Measurements from ENCODE around the gene LRRK1.

The LRRK1 gene

DNA sequence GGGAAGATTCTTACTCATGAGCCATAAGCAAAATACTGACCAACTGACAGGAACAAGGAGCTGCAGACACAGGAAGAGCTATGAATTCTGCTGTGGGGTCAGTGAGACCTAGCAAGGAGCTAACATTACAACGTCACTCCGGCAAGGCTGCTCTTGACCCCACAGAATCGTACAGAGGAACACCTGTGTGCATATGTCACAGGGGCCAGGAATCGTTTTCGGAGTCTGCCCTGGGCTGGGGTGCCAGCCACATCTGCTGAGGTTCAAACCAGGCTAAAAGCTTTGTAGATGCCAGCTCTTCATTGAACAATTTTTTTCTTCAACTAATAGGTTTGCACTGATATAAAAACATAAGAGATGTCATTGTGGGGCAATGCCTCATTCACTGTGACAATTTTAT lies 82.6 kb downstream of the LRRK1 start:
- no peak overlapping the region for H3K27ac ChIP-seq (ENCODE audit: low read depth, low read length)
- H3K4me1 ChIP-seq (ENCODE audit: control insufficient read depth in 1 of 2, insufficient read depth in 2 of 2, low read length in 2 of 2): peaks cover 0 to 2% of the 10 kb centered on the region in 2 donors
- H3K9me3 ChIP-seq (ENCODE audit: control insufficient read depth in 1 of 2, low read length in 2 of 2): peaks cover 0 to 6% of the 10 kb centered on the region in 2 donors
- H3K36me3 ChIP-seq (ENCODE audit: control insufficient read depth in 1 of 2, insufficient read depth in 2 of 2, low read length in 2 of 2): peaks cover 0 to 9% of the 10 kb centered on the region in 2 donors
- H3K27me3 ChIP-seq (ENCODE audit: control insufficient read depth in 1 of 2, insufficient read depth in 2 of 2, low read length in 2 of 2): no peaks in the 10 kb centered on the region
- no peak overlapping the region for H3K4me3 ChIP-seq (ENCODE audit: low read depth in 1 of 2, low read length in 2 of 2)
- no peak overlapping the region for H3K9ac ChIP-seq (ENCODE audit: low read depth in 1 of 2, low read length in 2 of 2)

DNA sequence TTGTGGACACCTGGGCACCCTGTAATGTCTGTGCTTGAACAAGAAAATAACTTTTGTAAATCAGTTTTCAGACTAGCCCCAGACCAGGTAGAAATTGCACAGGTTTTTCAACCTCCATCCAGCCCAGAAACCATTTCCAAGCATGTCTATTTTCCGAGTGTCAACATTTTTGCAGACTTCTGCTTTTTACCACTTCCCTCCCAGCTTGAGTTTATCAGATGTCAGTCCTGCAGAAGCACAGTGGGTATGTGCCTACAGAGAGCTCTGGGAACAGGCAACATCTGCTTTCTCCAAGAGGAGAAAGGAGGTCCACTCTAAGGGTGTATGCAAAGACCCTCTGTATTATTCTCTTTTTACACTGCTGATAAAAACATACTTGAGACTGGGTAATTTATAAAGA lies 83.9 kb downstream of the LRRK1 start:
- Histone ChIP-seq H3K27ac (ENCODE audit: low read depth, low read length) (no peak overlapping the region), H3K9ac (ENCODE audit: low read depth in 1 of 2, low read length in 2 of 2) (no peak overlapping the region), H3K27me3 (ENCODE audit: control insufficient read depth in 1 of 2, insufficient read depth in 2 of 2, low read length in 2 of 2) (no peaks in the 10 kb centered on the region), H3K4me3 (ENCODE audit: low read depth in 1 of 2, low read length in 2 of 2) (no peak overlapping the region), H3K36me3 (ENCODE audit: control insufficient read depth in 1 of 2, insufficient read depth in 2 of 2, low read length in 2 of 2) (peaks cover 0 to 9% of the 10 kb centered on the region in 2 donors), H3K9me3 (ENCODE audit: control insufficient read depth in 1 of 2, low read length in 2 of 2) (peaks cover 0 to 6% of the 10 kb centered on the region in 2 donors), H3K4me1 (ENCODE audit: control insufficient read depth in 1 of 2, insufficient read depth in 2 of 2, low read length in 2 of 2) (peaks cover 8% of the 10 kb centered on the region in 2 donors)

DNA sequence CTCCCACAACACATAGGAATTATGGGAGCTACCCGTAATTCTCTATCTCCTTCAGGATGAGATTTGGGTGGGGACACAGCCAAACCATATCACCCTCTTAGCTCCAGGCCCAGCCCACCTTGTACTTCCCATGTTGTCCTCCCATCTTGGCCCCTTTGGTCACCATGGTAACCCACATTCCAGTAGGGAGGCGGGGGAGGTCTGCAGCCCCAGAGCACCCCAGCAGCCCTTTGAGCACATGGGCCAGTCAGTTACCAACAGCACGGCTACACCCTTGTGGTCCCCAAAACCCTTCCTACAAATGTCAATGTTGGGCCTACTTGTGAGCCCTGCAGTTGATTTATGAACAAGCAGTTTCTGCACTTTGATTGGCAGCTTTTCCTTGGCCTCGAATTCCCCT lies 84.5 kb downstream of the LRRK1 start:
- peaks cover 0 to 9% of the 10 kb centered on the region in 2 donors for H3K36me3 ChIP-seq (ENCODE audit: control insufficient read depth in 1 of 2, insufficient read depth in 2 of 2, low read length in 2 of 2)
- H3K4me3 ChIP-seq (ENCODE audit: low read depth in 1 of 2, low read length in 2 of 2): no peak overlapping the region
- H3K27ac ChIP-seq (ENCODE audit: low read depth, low read length): no peak overlapping the region
- no peaks in the 10 kb centered on the region for H3K27me3 ChIP-seq (ENCODE audit: control insufficient read depth in 1 of 2, insufficient read depth in 2 of 2, low read length in 2 of 2)
- H3K9me3 ChIP-seq (ENCODE audit: control insufficient read depth in 1 of 2, low read length in 2 of 2): peaks cover 0 to 6% of the 10 kb centered on the region in 2 donors
- H3K4me1 ChIP-seq (ENCODE audit: control insufficient read depth in 1 of 2, insufficient read depth in 2 of 2, low read length in 2 of 2): peaks cover 8 to 12% of the 10 kb centered on the region in 2 donors
- no peak overlapping the region for H3K9ac ChIP-seq (ENCODE audit: low read depth in 1 of 2, low read length in 2 of 2)

DNA sequence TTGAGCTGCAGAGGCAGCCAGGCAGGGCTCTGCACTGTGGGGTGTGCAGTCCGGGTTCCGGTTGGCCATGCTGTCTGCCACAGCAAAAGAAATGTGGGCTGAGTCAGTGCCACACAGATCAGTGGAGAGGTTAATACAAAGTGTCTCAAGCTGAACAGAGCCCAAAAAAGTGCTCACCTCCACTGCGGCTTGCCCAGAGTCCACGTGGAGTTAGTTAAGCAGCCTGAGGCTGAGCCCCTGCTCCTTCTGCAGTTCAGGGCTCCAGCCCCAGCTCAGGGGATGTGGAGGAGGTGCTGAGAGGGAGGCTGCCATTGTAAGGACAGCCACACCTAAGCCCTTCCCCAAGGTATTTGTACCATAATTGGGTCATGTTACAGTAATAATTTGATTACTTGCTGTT lies 85.3 kb downstream of the LRRK1 start:
- no peak overlapping the region for H3K27ac ChIP-seq (ENCODE audit: low read depth, low read length)
- H3K4me3 ChIP-seq (ENCODE audit: low read depth in 1 of 2, low read length in 2 of 2): no peak overlapping the region
- peaks cover 8 to 18% of the 10 kb centered on the region in 2 donors for H3K4me1 ChIP-seq (ENCODE audit: control insufficient read depth in 1 of 2, insufficient read depth in 2 of 2, low read length in 2 of 2)
- peaks cover 0 to 6% of the 10 kb centered on the region in 2 donors for H3K9me3 ChIP-seq (ENCODE audit: control insufficient read depth in 1 of 2, low read length in 2 of 2)
- H3K9ac ChIP-seq (ENCODE audit: low read depth in 1 of 2, low read length in 2 of 2): no peak overlapping the region
- H3K36me3 ChIP-seq (ENCODE audit: control insufficient read depth in 1 of 2, insufficient read depth in 2 of 2, low read length in 2 of 2): peaks cover 2 to 9% of the 10 kb centered on the region in 2 donors
- no peaks in the 10 kb centered on the region for H3K27me3 ChIP-seq (ENCODE audit: control insufficient read depth in 1 of 2, insufficient read depth in 2 of 2, low read length in 2 of 2)

DNA sequence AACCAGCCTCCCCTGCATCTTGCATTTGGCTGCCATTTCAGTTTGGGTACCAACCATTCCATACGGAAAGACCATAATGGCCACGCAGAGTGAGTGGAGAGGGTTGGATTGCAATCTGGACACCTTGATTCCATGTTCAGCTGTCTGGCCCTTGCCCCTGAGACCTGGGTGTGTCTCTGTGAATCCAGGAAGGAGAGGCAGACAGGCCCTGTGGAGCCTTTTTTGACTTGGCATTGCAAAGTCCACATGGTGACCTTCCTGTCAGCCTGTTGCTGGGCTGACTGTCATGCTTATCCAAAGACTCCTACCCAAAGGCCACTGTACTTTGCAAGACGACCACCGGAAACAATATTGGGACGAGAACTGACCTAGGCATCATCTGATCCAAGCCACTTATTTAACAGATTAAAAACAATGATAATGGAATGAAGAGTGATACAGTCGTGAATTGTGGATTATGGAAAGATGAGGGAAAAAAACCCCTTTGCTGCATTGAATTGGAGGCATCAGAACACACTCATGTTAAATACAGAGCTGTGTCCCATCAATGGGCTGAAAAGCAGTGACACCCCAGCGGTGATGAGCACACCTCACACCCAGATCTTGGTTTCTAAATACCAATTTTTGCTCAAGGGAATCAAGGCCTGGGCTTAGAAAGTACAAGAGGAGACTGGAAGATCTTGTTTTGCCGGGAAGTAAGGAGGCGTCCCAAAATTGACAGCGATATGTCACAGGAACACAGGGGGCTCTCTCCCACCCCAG lies 86.0 kb downstream of the LRRK1 start:
- Histone ChIP-seq H3K36me3 (ENCODE audit: control insufficient read depth in 1 of 2, insufficient read depth in 2 of 2, low read length in 2 of 2) (peaks cover 2 to 9% of the 10 kb centered on the region in 2 donors), H3K27me3 (ENCODE audit: control insufficient read depth in 1 of 2, insufficient read depth in 2 of 2, low read length in 2 of 2) (no peaks in the 10 kb centered on the region), H3K4me3 (ENCODE audit: low read depth in 1 of 2, low read length in 2 of 2) (no peak overlapping the region), H3K27ac (ENCODE audit: low read depth, low read length) (no peak overlapping the region), H3K9ac (ENCODE audit: low read depth in 1 of 2, low read length in 2 of 2) (no peak overlapping the region), H3K9me3 (ENCODE audit: control insufficient read depth in 1 of 2, low read length in 2 of 2) (peaks cover 0 to 6% of the 10 kb centered on the region in 2 donors), H3K4me1 (ENCODE audit: control insufficient read depth in 1 of 2, insufficient read depth in 2 of 2, low read length in 2 of 2) (peaks cover 8 to 18% of the 10 kb centered on the region in 2 donors)

DNA sequence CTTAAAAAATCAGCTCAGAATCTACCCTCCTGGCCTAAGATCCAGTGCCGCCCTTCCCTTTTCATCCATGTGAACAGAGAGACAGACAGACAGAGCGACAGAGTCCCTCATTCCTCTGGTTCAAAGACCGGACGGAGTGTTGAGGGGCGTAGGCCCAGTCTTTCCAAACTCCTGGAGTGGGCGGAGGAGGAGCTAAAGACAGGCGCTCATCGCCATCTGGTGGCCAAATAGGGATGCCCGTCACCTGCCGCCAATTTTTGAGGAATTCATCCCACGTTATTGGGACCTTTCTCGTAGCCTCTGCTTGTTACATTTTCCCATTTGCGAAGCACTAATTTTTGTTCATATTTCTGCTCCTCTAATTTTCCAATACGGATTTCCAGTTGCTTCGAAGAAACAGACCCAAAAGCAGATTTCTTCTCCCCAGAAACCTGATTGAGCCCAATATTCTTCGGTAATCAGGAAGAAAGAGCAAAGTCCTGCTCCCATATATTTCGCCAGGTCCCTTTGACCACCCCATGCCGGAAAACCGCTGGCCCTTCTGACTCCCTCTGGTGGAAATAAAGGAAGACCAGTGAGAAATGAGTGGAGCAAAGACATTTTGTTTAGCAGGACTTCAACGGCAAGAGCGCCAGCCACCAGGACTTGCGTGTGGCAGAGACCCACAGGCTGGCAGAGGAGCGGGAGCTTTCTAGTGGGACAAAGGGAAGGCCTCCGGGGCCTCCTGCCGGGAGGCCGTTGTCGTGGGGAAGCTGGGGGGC lies 88.0 kb downstream of the LRRK1 start:
- Histone ChIP-seq H3K9me3 (ENCODE audit: control insufficient read depth in 1 of 2, low read length in 2 of 2) (peaks cover 0 to 6% of the 10 kb centered on the region in 2 donors), H3K4me3 (ENCODE audit: low read depth in 1 of 2, low read length in 2 of 2) (peak overlapping the region; percentile 62 to 79), H3K4me1 (ENCODE audit: control insufficient read depth in 1 of 2, insufficient read depth in 2 of 2, low read length in 2 of 2) (peaks cover 8 to 18% of the 10 kb centered on the region in 2 donors), H3K36me3 (ENCODE audit: control insufficient read depth in 1 of 2, insufficient read depth in 2 of 2, low read length in 2 of 2) (peaks cover 4 to 12% of the 10 kb centered on the region in 2 donors), H3K27ac (ENCODE audit: low read depth, low read length) (no peak overlapping the region), H3K9ac (ENCODE audit: low read depth in 1 of 2, low read length in 2 of 2) (no peak overlapping the region), H3K27me3 (ENCODE audit: control insufficient read depth in 1 of 2, insufficient read depth in 2 of 2, low read length in 2 of 2) (no peaks in the 10 kb centered on the region)

DNA sequence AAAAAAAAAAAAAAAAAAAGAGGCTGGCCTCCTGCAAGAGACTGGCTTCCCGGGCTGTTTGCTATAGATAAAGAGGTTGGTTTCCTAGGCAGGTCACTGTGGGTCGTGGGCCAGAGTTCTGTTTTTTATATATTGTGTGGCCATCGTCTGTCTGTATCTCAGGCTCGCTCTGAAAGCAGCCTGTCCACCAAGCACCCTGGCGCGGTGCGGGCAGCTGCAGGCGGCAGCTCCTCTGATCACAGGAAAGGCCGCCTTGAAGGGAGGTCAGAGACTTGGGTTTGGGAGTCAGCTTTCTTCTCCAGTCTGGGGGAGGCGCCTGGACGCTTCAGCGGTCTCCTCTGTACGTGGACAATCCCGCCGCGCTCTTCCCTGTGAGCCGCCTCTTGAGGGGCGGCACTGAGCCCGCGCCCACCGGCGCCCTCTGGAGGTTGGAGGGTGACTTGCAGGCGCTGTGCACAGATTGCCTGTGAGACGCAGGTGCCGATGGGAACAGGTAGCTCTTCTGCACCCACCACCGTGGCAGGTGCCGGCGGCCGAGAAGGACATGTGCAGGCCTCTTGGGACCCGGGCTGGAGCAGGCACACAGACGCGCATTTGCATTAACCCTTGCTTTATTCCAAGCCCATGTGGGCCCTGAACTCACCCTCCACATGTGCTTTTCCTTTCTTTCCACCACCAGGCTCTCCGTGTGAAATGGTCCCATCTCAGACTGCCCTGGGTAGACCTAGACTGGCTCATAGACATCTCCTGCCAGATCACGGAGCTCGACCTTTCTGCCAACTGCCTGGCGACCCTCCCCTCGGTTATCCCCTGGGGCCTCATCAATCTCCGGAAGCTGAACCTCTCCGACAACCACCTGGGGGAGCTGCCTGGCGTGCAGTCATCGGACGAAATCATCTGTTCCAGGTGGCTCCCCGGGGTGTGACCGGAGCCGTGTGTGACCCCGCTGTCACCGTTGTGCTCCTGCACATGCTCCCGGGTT lies 89.3 kb downstream of the LRRK1 start:
- peak overlapping the region in 1 of 2 donors; percentile 85 for H3K9ac ChIP-seq (ENCODE audit: low read depth in 1 of 2, low read length in 2 of 2)
- H3K9me3 ChIP-seq (ENCODE audit: control insufficient read depth in 1 of 2, low read length in 2 of 2): peaks cover 0 to 6% of the 10 kb centered on the region in 2 donors
- H3K4me1 ChIP-seq (ENCODE audit: control insufficient read depth in 1 of 2, insufficient read depth in 2 of 2, low read length in 2 of 2): peaks cover 8 to 18% of the 10 kb centered on the region in 2 donors
- peak overlapping the region; percentile 60 to 79 for H3K4me3 ChIP-seq (ENCODE audit: low read depth in 1 of 2, low read length in 2 of 2)
- peaks cover 4 to 20% of the 10 kb centered on the region in 2 donors for H3K36me3 ChIP-seq (ENCODE audit: control insufficient read depth in 1 of 2, insufficient read depth in 2 of 2, low read length in 2 of 2)
- H3K27me3 ChIP-seq (ENCODE audit: control insufficient read depth in 1 of 2, insufficient read depth in 2 of 2, low read length in 2 of 2): no peaks in the 10 kb centered on the region
- H3K27ac ChIP-seq (ENCODE audit: low read depth, low read length): no peak overlapping the region

DNA sequence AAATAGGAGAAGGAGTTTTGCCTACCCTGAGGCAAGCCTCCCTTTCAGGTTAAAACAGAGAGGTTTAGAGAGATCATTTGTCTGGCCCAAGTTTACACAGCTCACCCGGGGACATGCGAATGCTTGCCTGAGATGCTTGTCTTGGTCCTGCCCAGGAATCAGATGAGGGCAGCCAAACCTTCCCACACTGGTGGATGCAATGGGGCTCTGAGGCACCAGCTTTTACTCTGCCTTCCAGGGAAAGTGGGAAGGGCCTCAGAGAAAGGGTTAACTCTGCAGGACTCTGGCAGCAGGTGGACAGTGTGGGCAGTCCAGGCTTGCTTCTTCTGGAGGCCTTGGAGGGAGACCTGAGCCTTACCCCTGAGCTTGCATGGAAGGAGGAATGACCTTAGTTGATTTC lies 90.0 kb downstream of the LRRK1 start:
- H3K9ac ChIP-seq (ENCODE audit: low read depth in 1 of 2, low read length in 2 of 2): no peak overlapping the region
- H3K36me3 ChIP-seq (ENCODE audit: control insufficient read depth in 1 of 2, insufficient read depth in 2 of 2, low read length in 2 of 2): peaks cover 9 to 20% of the 10 kb centered on the region in 2 donors
- H3K9me3 ChIP-seq (ENCODE audit: control insufficient read depth in 1 of 2, low read length in 2 of 2): peaks cover 0 to 6% of the 10 kb centered on the region in 2 donors
- no peaks in the 10 kb centered on the region for H3K27me3 ChIP-seq (ENCODE audit: control insufficient read depth in 1 of 2, insufficient read depth in 2 of 2, low read length in 2 of 2)
- H3K4me1 ChIP-seq (ENCODE audit: control insufficient read depth in 1 of 2, insufficient read depth in 2 of 2, low read length in 2 of 2): peaks cover 8 to 18% of the 10 kb centered on the region in 2 donors
- peak overlapping the region; percentile 60 to 79 for H3K4me3 ChIP-seq (ENCODE audit: low read depth in 1 of 2, low read length in 2 of 2)
- H3K27ac ChIP-seq (ENCODE audit: low read depth, low read length): no peak overlapping the region

DNA sequence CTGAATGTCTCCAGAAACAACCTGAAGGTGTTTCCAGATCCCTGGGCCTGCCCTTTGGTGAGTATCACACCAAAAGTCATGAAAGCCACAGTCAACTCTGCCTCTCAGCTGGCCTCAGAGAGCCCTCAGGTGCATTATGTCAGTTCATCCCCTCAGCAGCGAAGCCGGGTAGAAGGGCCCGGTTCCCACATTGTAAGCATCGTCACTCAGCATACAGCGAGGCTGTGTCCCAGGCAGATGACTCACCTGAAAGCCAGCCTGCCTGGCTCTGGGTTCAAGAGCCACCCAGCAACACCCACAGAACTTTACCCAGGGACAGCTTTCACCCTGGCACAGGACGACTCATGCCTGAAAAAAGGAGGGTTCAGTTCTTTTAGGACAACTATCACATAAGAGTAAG lies 91.6 kb downstream of the LRRK1 start:
- Histone ChIP-seq H3K9ac (ENCODE audit: low read depth in 1 of 2, low read length in 2 of 2) (no peak overlapping the region), H3K27ac (ENCODE audit: low read depth, low read length) (no peak overlapping the region), H3K9me3 (ENCODE audit: control insufficient read depth in 1 of 2, low read length in 2 of 2) (no peaks in the 10 kb centered on the region), H3K4me1 (ENCODE audit: control insufficient read depth in 1 of 2, insufficient read depth in 2 of 2, low read length in 2 of 2) (peaks cover 8 to 18% of the 10 kb centered on the region in 2 donors), H3K36me3 (ENCODE audit: control insufficient read depth in 1 of 2, insufficient read depth in 2 of 2, low read length in 2 of 2) (peaks cover 13 to 29% of the 10 kb centered on the region in 2 donors), H3K27me3 (ENCODE audit: control insufficient read depth in 1 of 2, insufficient read depth in 2 of 2, low read length in 2 of 2) (no peaks in the 10 kb centered on the region), H3K4me3 (ENCODE audit: low read depth in 1 of 2, low read length in 2 of 2) (no peak overlapping the region)

All from duodenal mucosa (tissue), 2 donors.